Muscle of leg (tissue), 11 donors: ENCODE data around the gene PC. TPM values are rescaled to one million over a fixed set of nuclear protein-coding genes. Genes with fewer than 3 reads are reported as not detected.

Experiments
- DNase-seq: peaks from one replicate; pipeline ENCODE4 v3.0.0; 2013
- H3K27ac ChIP-seq: one replicate; pipeline ENCODE4 v1.5.1; 2013; ENCODE audit warnings: mild to moderate bottlenecking, low read length, control low read depth
- H3K27me3 ChIP-seq: one replicate; pipeline ENCODE4 v1.6.1; 2013; ENCODE audit warnings: low read length; ENCODE audit not compliant: control insufficient read depth, insufficient read depth
- H3K36me3 ChIP-seq: one replicate; pipeline ENCODE4 v1.6.1; 2013; ENCODE audit warnings: low read length; ENCODE audit not compliant: control insufficient read depth, insufficient read depth
- H3K4me1 ChIP-seq: one replicate; pipeline ENCODE4 v1.6.1; 2013; ENCODE audit warnings: low read length; ENCODE audit not compliant: control insufficient read depth, insufficient read depth
- H3K4me3 ChIP-seq: one replicate; pipeline ENCODE4 v1.5.1; 2013; ENCODE audit warnings: low read length, control low read depth
- H3K9me3 ChIP-seq: replicated peaks from 2 replicates; pipeline ENCODE4 v1.6.1; 2013; ENCODE audit warnings: low read depth, low read length; ENCODE audit not compliant: control insufficient read depth
- WGBS: methylation state at CpG from one replicate; pipeline ENCODE4 v1.1.5; 2013; ENCODE audit warnings: missing lambda C conversion rate; ENCODE audit not compliant: insufficient coverage; 5-methylcytosine and 5-hydroxymethylcytosine counted together
- polyA plus RNA-seq, 8 donors: library from polyadenylated mRNA; unstranded; fragments of 120-200 nt; gene quantifications; one replicate each; pipeline versions ENCODE4 v1.2.1 to v1.2.3, GENCODE V29; 2013; ENCODE audit warnings: inconsistent platforms in 1 of 8, low replicate concordance in 1 of 8; ENCODE audit not compliant: insufficient read length in 8 of 8, insufficient read depth in 1 of 8
- total RNA-seq: library from RNA; stranded (reverse); fragments of 120-200 nt; gene quantifications from one replicate; pipeline ENCODE4 v1.2.4, GENCODE V29; 2013

PC gene
- total and polyA plus RNA-seq, 9 donors = 10.0 to 30.9 (median 18.8) TPM

GRCh38 chr11:66904981-66905521 lies 53.1 kb downstream of the PC start:
- Histone ChIP-seq H3K4me1 (peaks cover 9% of the 10 kb centered on the region), H3K27me3 (no peaks in the 10 kb centered on the region), H3K27ac (no peak overlapping the region), H3K9me3 (no peaks in the 10 kb centered on the region), H3K36me3 (no peaks in the 10 kb centered on the region), H3K4me3 (no peak overlapping the region)
- WGBS = 79% methylated on average over 3 of the region's 8 CpGs
- DNase-seq = no peak

GRCh38 chr11:66904561-66904960 lies 53.6 kb downstream of the PC start:
- H3K4me3 ChIP-seq = no peak overlapping the region
- no peaks in the 10 kb centered on the region for H3K36me3 ChIP-seq
- H3K27ac ChIP-seq = no peak overlapping the region
- no peaks in the 10 kb centered on the region for H3K27me3 ChIP-seq
- H3K4me1 ChIP-seq = peaks cover 9% of the 10 kb centered on the region
- WGBS = 74% methylated on average over 2 of the region's 6 CpGs
- no peak for DNase-seq
- H3K9me3 ChIP-seq = no peaks in the 10 kb centered on the region

DNA sequence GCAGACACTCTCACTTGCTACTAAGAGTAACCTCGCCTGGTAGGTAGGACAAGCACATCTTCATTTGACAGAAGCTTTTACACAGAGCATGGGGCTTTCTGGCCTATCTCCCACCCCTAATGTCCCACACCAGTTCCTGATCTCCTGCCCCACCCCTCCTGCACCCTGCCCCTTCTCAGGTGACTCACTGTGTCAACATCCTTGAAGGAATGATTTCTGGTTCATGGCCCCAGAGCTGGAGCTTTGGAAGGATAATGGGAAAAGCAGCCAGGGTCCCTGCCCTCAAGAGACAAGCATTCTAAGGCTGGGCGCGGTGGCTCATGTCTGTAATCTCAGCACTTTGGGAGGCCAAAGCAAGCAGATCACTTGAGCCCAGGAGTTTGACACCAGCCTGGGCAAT lies 54.1 kb downstream of the PC start:
- no peak for DNase-seq
- H3K27ac ChIP-seq = no peak overlapping the region
- no peak overlapping the region for H3K4me3 ChIP-seq
- H3K36me3 ChIP-seq = no peaks in the 10 kb centered on the region
- peaks cover 9% of the 10 kb centered on the region for H3K4me1 ChIP-seq
- H3K9me3 ChIP-seq = no peaks in the 10 kb centered on the region
- H3K27me3 ChIP-seq = no peaks in the 10 kb centered on the region
- WGBS = 76% methylated on average over 3 of the region's 3 CpGs

DNA sequence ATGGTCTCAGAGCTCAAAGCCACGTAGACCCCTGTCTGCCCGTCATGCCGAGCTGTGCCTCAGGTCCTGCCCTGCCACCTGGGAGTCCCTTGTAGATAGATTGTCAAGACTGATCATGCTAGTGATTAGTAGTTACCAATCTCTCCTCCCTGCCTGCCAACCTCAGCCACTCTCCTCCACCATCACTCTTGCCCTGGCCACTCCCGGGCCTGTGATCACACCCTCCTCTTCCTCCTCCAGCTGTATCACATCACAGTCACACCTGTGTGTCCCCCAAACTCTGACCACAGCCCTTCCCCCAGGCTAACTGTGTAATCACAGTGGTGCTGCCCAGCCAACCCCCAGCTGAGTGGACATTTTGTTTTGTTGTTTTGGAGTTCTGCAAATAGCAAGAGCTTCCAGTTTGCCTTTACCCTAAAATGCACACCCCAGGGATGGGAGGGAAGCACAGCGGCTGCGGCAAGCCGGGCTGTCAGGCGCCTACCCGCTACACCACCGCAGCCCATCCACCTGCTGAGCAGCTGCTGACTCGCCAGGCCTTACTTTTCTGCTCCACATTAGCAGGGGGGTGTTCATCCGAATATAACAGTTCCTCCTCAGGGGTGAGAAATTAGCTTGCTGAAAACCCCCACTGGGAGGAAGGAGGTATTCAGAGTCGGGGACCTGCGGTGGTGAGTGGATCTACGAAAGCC lies 55.6 kb downstream of the PC start:
- 76% methylated on average over 4 of the region's 15 CpGs for WGBS
- peaks cover 9% of the 10 kb centered on the region for H3K4me1 ChIP-seq
- H3K4me3 ChIP-seq = no peak overlapping the region
- no peaks in the 10 kb centered on the region for H3K36me3 ChIP-seq
- H3K27ac ChIP-seq = no peak overlapping the region
- H3K9me3 ChIP-seq = no peaks in the 10 kb centered on the region
- DNase-seq = no peak
- H3K27me3 ChIP-seq = no peaks in the 10 kb centered on the region

DNA sequence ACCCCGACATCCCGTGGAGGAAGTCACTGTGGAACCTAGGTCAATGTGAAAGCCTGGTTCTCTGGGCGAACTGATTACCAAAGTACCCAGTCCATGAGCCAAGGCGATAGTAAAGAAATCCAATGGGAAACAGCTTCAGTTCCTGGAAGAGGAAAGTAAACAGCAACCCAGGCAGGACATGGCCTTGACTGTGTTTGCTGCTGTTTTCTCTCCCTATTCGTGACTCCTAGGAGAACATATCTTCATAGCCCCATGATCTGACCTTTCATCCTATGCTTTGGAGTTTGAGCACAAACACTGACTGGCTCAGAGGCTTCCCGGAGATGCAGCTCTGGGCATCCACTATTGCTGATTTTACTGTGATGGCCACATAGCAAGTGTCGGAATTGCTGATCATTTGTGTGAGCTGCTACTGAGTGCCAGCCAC lies 56.2 kb downstream of the PC start:
- Histone ChIP-seq H3K27me3 (no peaks in the 10 kb centered on the region), H3K4me1 (peaks cover 8% of the 10 kb centered on the region), H3K4me3 (no peak overlapping the region), H3K36me3 (no peaks in the 10 kb centered on the region), H3K27ac (no peak overlapping the region), H3K9me3 (no peaks in the 10 kb centered on the region)
- no peak for DNase-seq
- 92% methylated on average over 7 of the region's 7 CpGs for WGBS

DNA sequence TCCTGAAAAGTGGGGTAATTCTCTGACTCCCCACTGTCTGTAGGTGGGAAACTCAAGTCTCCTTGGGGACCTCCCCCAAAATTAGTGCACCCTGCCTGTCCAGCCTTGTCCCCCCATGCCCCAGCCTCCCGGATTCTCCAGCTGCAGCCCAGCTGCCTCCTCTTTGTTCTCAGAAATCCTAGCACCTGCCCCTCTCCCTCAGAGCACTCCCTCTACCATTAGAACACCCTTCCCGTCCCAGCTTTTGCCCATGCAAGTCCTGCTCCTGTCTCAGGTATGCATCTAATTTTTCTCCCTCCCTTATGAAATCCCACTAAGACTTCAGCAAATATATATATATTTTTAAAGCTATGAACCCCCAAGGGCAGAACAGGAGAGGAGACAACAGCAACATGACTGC lies 64.0 kb downstream of the PC start:
- H3K4me3 ChIP-seq = no peak overlapping the region
- H3K4me1 ChIP-seq = peaks cover 7% of the 10 kb centered on the region
- no peaks in the 10 kb centered on the region for H3K27me3 ChIP-seq
- H3K36me3 ChIP-seq = no peaks in the 10 kb centered on the region
- no peak overlapping the region for H3K27ac ChIP-seq
- 19% methylated on average over 2 of the region's 2 CpGs for WGBS
- no peaks in the 10 kb centered on the region for H3K9me3 ChIP-seq
- no peak for DNase-seq

GRCh38 chr11:66892911-66893310 lies 65.3 kb downstream of the PC start:
- no peak overlapping the region for H3K27ac ChIP-seq
- H3K4me3 ChIP-seq = no peak overlapping the region
- H3K36me3 ChIP-seq = no peaks in the 10 kb centered on the region
- peaks cover 7% of the 10 kb centered on the region for H3K4me1 ChIP-seq
- H3K27me3 ChIP-seq = no peaks in the 10 kb centered on the region
- DNase-seq = no peak
- no peaks in the 10 kb centered on the region for H3K9me3 ChIP-seq
- 51% methylated on average over 6 of the region's 6 CpGs for WGBS

- Histone ChIP-seq H3K4me1 (peaks cover 10% of the 10 kb centered on the region), H3K4me3 (no peak overlapping the region), H3K36me3 (no peaks in the 10 kb centered on the region), H3K9me3 (no peaks in the 10 kb centered on the region), H3K27me3 (no peaks in the 10 kb centered on the region), H3K27ac (no peak overlapping the region)
- DNase-seq = peak; percentile 24
- WGBS = 63% methylated on average over 7 of the region's 14 CpGs
Observed at GRCh38 chr11:66891851-66892660, 66.1 kb downstream of the PC start.

GRCh38 chr11:66889960-66890359 lies 68.2 kb downstream of the PC start:
- H3K27ac ChIP-seq = no peak overlapping the region
- no peaks in the 10 kb centered on the region for H3K36me3 ChIP-seq
- WGBS = 57% methylated on average over 5 of the region's 8 CpGs
- DNase-seq = no peak
- no peaks in the 10 kb centered on the region for H3K27me3 ChIP-seq
- H3K9me3 ChIP-seq = no peaks in the 10 kb centered on the region
- H3K4me1 ChIP-seq = peaks cover 15% of the 10 kb centered on the region
- no peak overlapping the region for H3K4me3 ChIP-seq

- Histone ChIP-seq H3K27ac (no peak overlapping the region), H3K9me3 (no peaks in the 10 kb centered on the region), H3K4me1 (peaks cover 16% of the 10 kb centered on the region), H3K27me3 (no peaks in the 10 kb centered on the region), H3K36me3 (no peaks in the 10 kb centered on the region), H3K4me3 (no peak overlapping the region)
- DNase-seq = no peak
- whole genome bisulfite sequencing = 90% methylated on average over 7 of the region's 10 CpGs
Observed at GRCh38 chr11:66888282-66888681, 69.9 kb downstream of the PC start.
